GM18499 (cell line): ENCODE measurements around the gene FGF14.

Experiments
- ATAC-seq: cut with Tn5 transposase; IDR thresholded peaks from one replicate; pipeline ENCODE4 v1.9.1; 2021; ENCODE audit warnings: moderate number of reproducible peaks; ENCODE audit not compliant: insufficient read depth, unreplicated experiment

Gene FGF14

DNA sequence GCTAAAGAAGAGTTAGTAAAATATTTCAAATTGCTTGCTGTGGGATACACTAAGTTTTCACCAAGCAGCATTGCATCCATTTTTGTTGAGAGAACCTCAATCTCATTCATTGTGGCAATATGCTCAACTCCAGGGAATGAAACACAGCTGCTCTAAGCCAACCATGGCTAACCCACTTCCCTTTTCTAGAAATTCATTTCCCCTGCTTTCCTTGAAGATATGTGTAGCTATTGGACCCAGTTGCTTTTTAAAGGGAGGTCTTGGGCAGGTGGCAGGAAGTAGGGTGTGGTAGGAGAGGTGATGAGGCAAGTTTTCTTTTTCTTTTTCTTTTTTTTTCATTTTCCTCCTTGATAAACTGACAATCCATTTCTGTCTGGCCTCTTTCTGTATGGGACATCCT, 452.2 kb downstream of the FGF14 start:
- ATAC-seq = no peak

DNA sequence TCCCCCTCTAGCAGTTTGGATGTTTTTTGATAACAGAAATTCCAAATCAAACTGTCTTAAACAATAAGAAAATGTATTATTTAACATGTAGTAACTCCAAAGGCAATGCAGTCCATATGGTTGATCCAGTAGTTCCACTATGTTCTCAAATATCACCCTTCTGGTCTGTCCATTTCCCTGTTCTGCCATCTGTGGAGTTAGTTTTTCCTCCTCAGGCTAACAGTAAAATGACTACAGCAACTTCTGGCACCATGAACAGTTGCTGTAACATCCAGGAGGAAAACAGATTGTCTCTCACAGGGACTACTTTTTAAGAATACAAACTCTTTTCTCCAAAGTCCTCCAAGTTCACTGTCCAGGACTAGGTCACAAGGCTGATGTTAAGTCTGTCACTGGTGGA, 455.4 kb downstream of the FGF14 start:
- no peak for ATAC-seq

DNA sequence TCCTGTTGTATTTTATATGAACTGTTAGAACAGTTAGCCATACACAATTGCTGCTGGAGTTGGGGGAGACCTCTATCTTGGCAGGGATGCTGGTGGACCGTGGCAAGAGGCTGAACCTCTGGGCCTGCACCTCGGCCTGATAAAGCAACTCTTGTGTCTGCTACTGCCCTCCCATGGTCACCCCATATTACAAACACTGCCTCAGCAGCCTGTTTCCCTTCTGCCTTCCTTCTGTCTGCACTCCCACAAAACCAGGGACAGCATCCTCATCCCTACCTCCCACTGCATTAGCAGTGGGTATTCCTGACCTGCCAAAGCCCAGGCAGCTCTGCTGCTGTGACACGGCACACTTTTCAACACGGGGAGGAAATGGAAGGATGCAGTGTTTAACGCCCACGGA, 456.4 kb downstream of the FGF14 start:
- no peak for ATAC-seq

DNA sequence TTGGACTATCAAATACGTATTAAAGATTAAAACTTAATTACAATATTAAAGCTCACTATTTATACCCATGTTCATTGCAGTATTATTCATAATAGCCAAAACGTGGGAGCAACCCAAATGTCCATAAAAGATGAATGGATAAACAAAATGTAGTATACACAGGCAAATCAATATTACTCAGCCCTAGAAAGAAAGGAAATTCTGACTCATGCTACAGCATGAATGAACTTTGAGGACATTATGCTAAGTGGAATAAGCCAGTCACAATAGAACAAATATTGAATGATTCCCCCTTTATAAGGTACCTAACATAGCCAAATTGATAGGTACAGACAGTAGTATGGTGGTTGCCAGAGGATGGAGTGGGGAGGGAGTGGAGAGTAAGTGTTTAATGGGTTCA, 457.3 kb downstream of the FGF14 start:
- no peak for ATAC-seq

DNA sequence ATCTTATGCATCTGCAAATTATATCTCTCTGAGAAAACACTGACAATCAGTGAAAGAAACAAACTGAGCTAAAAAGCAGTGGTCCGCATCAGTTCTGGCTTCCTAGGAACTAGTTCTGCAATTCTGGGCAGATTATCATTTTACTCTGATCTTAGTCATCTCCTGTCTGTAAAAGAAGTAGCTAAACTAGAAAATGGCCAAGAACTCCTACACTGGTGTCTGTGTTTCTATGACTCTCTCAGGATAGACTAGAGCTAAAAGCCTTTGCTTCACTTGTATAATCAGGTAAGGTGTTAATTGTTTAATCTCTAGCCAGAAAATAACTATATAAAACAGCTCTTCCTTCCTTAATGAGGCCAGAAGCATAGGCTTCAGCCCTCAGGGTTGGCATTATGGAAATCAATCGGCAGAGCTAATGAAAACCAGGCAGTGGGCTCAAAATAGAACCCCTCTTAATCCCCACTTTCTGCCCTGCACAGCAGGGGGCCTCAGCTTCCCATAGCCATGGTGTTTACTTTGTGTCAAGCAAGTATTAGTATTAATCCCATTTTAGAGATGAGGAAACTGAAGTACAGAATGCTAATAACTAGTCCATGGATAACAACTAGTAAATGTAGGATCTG, 459.2 kb downstream of the FGF14 start:
- no peak for ATAC-seq

DNA sequence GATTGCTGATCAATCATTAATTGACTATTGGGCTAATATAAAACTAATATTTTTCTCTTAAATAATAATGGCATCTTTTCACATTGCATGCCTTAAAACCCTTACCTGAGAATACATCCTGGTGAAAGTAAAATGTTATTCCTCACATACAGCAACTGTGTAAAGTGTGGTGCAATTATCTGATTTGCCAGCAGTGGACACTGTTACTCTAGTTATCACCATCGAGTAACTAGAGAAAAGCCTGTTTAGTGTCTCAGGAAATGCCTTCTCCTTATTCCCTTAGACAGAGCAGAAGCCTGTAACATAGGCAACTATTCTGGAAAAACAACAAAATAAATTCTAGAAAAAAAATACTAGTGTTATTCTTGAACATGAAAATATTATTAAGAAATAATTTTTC, 459.8 kb downstream of the FGF14 start:
- ATAC-seq = no peak

DNA sequence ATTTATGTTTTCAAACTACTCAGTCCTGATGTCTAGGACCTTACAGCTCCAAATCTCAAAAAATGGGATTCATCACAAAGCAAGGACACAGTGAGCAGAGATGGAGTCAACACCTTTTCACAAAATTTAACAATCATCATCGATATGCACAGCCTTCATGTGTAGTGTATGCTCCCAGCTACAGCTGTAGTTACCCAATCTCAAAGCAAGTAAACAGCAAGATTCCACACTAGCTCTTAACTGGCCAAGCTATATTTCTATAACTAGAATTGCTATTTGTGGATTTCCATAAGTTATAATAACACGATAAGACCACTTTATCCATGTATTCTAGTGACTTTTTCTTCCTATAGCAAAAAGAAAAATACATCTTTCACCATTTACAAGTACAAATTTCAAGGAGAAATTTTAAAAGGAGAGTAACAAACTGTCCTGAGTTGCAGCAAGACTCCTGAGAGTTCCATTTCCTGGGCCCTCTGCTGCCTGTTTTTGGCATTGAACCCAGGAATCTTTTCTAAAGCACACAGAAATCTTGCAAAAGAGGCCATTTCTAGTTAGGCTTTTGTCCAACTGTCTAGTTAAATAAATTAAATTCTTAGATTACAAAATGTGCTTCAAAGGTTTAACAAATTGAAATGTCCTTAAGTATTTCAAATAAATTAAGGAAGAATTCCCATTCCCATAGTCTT, 460.6 kb downstream of the FGF14 start:
- ATAC-seq = no peak

DNA sequence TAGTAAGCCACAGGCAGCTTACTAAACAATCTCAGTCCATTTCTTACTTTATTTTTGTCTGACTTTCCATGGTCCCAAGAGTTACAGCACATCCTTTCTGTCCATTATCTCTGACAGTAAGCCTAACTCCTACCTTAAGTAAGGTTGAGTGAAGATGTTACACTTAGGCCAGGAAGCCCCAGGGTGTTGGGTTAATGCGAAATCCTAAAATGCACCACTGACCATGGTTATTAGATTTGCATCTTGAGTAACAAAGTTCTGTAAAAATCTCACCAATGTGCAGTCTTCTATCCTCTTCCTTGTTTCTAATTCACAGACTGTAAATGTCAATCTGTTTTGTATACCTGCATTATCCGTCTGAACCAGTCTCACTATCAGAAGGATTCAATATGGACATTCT, 462.5 kb downstream of the FGF14 start:
- no peak for ATAC-seq

DNA sequence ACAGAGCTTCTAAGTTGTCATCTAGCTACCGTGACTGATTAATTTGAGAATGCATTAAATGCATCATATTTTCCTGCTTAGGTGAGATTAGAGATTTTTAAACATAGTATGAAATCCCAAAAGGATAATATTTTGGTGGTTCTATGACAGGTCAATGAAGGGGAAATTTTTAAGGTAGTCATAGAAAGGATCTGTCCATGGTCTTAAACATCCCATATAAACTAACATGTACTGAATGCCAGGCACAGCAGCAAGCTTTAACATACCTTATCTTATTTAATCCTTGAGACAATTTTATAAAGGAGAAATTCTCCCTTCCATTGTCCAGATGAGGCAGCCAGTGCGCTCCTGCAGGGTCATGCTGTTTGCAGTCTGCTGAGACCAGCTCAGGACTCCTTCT, 466.0 kb downstream of the FGF14 start:
- ATAC-seq = no peak

DNA sequence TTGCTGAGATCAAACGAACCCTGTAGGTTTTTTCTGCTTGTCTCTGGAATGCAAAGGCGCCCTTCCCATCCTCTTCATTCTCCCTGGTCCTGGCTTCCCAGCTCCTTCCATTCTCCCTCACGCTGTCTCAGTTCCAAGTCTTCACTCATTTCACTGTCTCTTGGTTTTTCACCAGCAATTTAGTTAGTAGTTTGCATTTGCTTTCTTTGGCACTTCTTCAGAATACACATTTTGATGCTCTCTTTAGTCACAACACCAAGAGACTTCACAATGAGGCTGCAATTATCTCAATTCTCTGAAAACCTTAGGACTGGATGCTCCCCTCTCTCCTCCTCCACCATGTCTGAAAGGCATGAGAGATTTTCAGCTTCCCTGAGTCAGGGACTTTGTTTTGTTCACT, 470.7 kb downstream of the FGF14 start:
- ATAC-seq = no peak

DNA sequence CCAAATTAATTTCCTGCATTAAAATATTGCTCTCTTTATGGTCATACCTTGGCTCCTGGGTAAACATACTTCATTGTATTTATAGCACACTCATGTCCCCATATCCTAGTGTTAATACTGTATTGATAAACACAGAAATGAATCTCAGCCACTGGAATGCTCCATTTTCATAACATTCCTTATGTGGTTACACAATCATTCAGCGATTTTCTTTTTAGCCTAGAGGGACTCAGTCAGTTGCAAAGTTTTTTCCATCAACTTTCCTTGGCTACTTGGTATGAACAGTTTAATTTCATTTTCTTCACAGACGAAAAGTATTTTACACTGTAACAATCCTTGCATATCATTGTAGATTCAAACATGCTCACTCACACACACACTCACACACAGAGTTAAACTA, 471.5 kb downstream of the FGF14 start:
- ATAC-seq = no peak

DNA sequence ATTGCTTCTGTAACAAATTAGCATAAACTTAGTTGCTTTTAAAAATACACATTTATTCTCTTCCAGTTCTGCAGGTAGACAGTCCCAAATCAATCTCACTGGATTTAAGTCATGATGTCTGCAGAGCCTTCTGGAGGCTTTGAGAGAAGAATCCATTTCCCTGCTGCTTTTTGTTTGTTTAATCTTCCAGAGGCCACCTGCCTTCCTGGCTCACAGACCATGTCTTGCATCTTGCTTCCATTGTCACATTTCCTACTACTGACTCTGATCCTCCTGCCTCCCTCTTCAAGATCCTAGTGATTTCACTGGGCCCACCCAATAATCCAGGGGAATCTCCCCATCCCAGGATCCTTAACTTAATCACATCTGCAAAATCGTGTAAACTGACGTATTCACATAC, 476.1 kb downstream of the FGF14 start:
- no peak for ATAC-seq

DNA sequence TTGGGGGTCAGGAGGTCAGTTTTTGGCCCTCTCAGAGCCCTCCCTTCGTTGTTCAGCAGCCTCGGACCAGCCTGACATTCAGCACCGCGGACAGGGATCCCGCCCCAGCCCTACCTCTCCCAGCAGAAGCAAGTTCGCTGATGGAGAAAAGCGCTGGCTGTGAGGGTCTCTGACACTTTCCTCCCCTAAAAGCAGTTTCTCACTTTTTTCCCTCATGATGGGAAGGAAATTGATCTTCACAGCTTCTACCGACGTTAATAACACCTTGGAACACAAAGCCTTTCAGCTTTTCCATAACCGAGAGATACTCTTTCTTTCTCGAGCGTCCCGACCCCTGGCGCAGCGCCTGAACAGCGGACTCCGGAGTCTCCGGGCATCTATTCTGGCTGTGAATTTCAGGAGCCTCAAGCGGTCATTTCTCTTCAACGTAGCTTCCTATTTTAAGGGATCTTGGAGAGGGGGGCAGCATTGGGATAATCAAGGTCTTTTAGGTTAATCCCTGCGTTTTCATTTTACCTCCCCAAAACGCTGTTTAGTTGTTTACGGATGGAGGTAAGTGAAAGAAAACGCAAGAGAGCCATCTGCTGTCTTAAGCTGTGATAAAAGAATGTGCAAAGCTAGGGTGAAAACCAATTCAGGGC, 482.2 kb downstream of the FGF14 start:
- no peak for ATAC-seq

DNA sequence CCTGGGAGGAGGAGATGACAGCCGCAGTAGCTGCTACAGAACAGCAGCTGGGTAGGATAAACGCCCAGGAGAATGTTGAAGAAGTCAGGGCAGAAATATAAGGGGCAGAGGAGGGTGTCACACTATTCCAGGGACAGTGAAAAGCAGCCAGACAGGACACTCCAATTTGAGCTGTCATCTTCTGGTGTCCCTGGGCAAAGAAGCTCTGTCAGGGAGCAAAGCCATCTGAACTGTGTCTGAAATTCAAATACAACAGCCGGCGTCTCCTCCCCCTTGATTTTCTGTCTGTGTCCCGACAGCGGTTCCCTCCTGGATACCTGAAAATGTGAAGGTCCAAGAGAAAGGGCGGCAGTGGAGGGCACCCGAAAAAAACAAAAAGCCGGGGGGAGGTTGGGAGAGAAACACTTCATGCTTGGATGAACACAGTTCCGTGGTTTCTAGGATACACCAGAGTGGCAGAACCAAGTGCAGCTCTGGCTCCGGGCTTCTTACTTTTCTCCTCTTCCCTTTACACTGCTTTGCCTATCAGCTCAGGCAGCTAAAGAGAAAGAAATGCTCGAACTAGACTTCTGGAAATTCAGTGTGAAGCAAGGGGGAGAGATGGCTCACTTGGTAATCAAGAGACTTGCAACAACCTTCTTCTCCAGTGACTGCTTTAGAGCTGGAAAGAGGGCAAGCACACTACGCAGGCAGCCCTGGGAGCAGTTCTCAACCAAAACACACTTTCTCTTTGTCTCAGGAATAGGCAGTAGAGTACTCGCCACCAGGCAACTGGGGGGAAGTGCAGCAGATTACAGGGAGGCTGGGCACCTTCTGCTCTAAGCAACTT, 483.8 kb downstream of the FGF14 start:
- ATAC-seq = no peak

DNA sequence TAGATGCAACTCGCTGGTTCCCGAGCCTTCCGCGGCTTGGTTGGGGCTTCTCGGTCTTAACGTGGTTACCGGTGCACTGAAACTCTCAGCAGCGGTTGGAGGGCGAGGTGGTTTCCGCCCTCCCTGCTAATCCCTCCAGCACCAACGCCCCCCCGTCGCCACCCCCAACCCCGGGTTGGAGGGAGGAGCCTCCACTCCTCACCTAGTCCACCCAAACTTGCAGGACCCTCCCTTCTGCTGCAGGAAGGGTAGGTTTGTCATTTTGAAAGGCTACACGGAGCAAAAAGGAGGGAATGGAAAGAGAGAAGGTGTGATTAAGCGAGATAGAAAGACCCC, 484.4 kb downstream of the FGF14 start:
- ATAC-seq = no peak

DNA sequence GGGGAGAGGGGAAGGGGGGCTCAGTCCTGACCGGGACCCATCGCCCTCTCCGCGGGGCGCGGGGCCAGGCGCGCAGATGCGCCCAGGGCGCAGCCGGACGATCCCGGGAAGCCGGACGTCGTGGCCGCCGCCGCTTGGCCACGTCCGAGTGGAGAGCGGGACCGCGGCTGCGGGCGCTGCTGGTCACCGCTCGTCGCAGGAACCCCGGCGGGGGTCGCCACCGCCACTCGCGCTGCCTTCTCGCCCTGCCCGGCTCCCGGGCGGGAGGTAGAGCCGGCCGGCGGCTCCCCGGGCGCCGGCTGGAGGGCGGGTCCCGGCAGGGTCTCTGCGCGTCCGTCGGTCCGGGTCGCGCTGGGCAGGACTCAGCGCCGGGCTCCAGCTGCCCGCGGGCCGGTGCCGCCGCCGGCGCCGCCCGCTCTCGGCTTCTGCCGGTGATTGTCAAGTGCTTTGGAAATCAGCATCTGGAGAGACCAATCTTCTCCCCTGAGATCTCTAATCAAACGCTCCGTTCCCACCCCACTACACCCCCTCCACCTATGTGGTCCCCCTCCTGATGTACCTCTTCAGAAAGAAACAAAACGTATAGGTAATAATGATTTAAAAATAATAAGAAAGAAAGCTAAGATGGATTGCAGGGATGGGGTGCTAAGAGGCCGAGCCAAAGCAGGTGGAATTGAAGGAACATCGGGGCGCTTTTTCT, 484.9 kb downstream of the FGF14 start:
- no peak for ATAC-seq

DNA sequence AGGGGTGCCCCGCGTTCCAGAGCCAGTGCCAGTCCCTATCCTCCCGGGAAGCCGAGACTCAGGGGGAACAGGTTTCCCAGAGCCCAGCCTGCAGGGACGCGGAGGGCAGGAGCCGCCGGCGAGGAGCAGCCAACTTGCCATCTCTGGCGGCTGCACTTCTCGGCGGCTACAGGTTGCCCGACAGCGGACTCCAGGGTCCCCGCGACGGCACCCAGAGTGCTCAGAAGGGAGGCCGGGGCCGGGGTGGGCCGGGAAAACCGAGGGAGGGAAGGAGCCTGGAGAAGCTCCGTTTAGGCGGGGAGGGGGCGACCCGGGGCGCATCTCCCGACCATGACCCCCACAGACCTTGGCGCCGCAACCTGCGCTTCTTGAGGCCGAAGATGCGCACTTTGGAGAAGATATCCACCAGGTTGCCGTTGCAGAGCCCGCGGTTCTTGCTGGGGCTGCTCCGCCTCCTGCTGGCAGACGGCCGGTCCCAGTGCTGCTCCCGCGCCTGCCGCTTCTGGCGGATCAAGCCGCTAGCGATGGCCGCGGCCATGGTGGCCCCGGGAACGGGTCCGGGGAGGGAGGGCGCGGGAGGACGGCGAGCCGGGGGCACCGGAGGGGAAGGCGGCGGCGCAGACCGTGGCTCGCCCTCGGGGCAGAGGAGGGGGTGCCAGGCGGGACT, 485.6 kb downstream of the FGF14 start:
- ATAC-seq = no peak

DNA sequence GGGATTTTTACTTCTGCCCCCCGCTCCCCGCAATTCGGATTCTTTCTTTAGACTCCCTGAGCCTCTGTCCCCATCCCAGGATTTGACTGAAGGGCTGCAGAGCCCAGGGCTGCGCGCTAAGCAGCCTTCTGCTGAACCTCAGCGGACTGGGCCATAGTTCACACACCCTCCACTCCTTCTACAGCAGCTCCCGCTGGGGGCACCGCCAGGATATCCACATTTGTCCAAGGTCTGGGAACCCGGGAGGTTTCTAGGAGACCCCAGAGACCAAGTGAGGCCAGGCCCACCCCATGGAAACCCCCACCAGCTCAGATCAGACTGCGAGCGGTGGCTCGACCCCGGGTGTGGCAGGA, 486.1 kb downstream of the FGF14 start:
- no peak for ATAC-seq

DNA sequence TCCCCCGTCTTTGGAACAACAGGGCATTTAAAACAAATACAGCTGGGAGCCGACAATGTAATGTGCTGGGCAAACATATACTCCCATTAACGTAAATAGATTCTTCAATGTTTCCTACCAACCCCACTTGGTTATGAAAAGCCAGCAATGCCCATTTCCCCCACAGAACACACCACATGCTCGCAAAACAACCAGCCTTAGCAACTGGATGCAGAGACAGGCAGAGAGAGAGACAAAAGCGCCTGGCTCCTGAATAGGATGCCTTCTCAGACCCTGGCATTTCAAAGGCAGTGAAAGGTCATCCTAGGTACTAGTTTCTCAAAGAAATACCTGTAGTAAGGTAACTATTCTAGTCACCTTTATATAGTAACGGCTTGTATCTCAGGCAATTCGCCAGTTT, 486.5 kb downstream of the FGF14 start:
- no peak for ATAC-seq

DNA sequence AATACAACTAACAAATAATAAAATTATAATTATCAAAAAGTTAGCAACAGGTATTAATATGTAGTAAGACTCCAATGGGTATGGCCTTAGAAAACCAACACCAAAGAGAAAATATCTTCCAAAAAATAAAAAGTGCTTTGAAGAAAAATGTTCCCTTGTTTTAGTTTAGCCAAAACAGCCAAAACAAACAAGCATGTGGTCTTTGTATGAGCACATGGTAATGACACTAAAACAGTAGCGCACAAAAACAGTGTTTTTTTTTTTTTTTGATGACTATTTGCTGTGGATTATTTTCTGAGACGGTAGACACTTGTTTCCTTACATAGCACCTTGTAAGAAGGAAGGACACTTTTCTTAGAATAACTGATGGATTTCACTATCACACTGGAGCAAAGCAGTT, 490.1 kb downstream of the FGF14 start:
- no peak for ATAC-seq
